Smooth muscle cell (in vitro differentiated cells): Measurements from ENCODE around the gene STOM. TPM values are rescaled to one million over a fixed set of nuclear protein-coding genes. Genes with fewer than 3 reads are reported as not detected.

Experiments used
- DNase-seq: peaks from one replicate; lab custom pipeline; 2025; ENCODE audit not compliant: unreplicated experiment; lab: John Stamatoyannopoulos, UW
- H2AFZ ChIP-seq: fragments of 200-600 bp; sonication (generic); 2 replicates; pipeline ENCODE4 v1.6.0; 2016; ENCODE audit warnings: antibody characterized with exemption, low read depth, mild to moderate bottlenecking
- H3F3A ChIP-seq: fragments of 200-600 bp; sonication (generic); 2 replicates; pipeline ENCODE4 v1.6.0; 2017; ENCODE audit warnings: antibody characterized with exemption, low read depth
- H3K27ac ChIP-seq: fragments of 200-600 bp; sonication (generic); 2 replicates; pipeline ENCODE4 v1.5.1; 2016; ENCODE audit warnings: low read depth, mild to moderate bottlenecking
- H3K27me3 ChIP-seq: fragments of 200-600 bp; sonication (generic); 2 replicates; pipeline ENCODE4 v1.6.1; 2016; ENCODE audit warnings: low read depth, mild to moderate bottlenecking
- H3K36me3 ChIP-seq: fragments of 200-600 bp; sonication (generic); 2 replicates; pipeline ENCODE4 v1.5.1; 2016; ENCODE audit warnings: low read depth
- H3K4me1 ChIP-seq: fragments of 200-600 bp; sonication (generic); 2 replicates; pipeline ENCODE4 v1.5.1; 2016; ENCODE audit warnings: low read depth
- H3K4me2 ChIP-seq: fragments of 200-600 bp; sonication (generic); 2 replicates; pipeline ENCODE4 v1.6.0; 2016; ENCODE audit warnings: mild to moderate bottlenecking
- H3K4me3 ChIP-seq: fragments of 200-600 bp; sonication (generic); 2 replicates; pipeline ENCODE4 v1.5.1; 2016; ENCODE audit warnings: mild to moderate bottlenecking
- H3K79me2 ChIP-seq: fragments of 200-600 bp; sonication (generic); 2 replicates; pipeline ENCODE4 v1.6.0; 2016; ENCODE audit warnings: low read depth, mild to moderate bottlenecking
- H3K9ac ChIP-seq: fragments of 200-600 bp; sonication (generic); 2 replicates; pipeline ENCODE4 v1.6.0; 2016; ENCODE audit warnings: low read depth
- H3K9me3 ChIP-seq: fragments of 200-600 bp; sonication (generic); replicated peaks from 2 replicates; pipeline ENCODE4 v1.5.1; 2016; ENCODE audit warnings: low read depth
- H4K20me1 ChIP-seq: fragments of 200-600 bp; sonication (generic); 2 replicates; pipeline ENCODE4 v1.6.0; 2016; ENCODE audit warnings: low read depth
- CTCF ChIP-seq: fragments of 200-600 bp; sonication (generic); IDR thresholded peaks from 2 replicates; pipeline ENCODE4 v1.5.1; 2017; ENCODE audit warnings: borderline replicate concordance, mild to moderate bottlenecking, antibody characterized with exemption; ENCODE audit not compliant: insufficient read depth, poor library complexity, severe bottlenecking
- WGBS: methylation state at CpG from one replicate; pipeline ENCODE4 v1.1.7; 2016; ENCODE audit warnings: low lambda C conversion rate; 5-methylcytosine and 5-hydroxymethylcytosine counted together
- polyA plus RNA-seq: library from polyadenylated mRNA; unstranded; fragments of >200 nt; fragmentation: Nextera tagmentation; extraction: Ambion mirVana; gene quantifications from 2 replicates; pipeline ENCODE4 v1.2.1, GENCODE V29; 2016
- total RNA-seq: library from RNA; depleted of rRNA; stranded (reverse); fragments of >200 nt; gene quantifications from 2 replicates; pipeline ENCODE4 v1.2.3, GENCODE V29; 2014

The STOM gene
- total and polyA plus RNA-seq, 2 experiments from 2014 or later: 105 to 187 TPM

GRCh38 chr9:121386442-121387175 is 16.6 kb upstream of the STOM start:
- H3K79me2 ChIP-seq: no peaks in the 10 kb centered on the region
- DNase-seq: no peak
- H3K9me3 ChIP-seq: no peaks in the 10 kb centered on the region
- 48% methylated on average over 2 of the region's 2 CpGs for WGBS
- H3F3A ChIP-seq: no peaks in the 10 kb centered on the region
- H3K36me3 ChIP-seq: no peaks in the 10 kb centered on the region
- H3K4me2 ChIP-seq: no peak overlapping the region
- H3K27me3 ChIP-seq: no peaks in the 10 kb centered on the region
- H3K27ac ChIP-seq: no peak overlapping the region
- H4K20me1 ChIP-seq: no peaks in the 10 kb centered on the region
- no peak overlapping the region for H2AFZ ChIP-seq
- no peak overlapping the region for H3K9ac ChIP-seq
- no peaks in the 10 kb centered on the region for H3K4me1 ChIP-seq
- H3K4me3 ChIP-seq: no peak overlapping the region
- TF ChIP-seq CTCF: no peak

DNA sequence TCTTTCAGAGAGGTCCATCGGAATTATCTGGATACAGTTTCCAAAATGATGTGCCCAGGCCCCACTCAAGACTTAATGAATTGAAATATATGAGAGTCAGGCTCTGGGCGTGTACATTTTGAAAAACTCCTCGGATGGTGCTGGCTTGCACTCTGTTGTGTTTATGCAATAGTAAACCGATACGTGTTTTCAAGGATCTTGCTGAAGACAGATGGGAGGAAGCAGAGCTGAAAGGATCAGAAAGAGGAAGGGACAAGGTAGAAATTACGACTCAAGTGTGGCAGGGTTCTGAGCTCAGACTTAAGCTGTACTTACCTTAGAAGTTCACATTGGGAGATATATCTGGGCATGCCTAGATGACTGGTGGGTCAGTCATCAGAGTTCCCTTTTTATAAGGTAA is 13.7 kb upstream of the STOM start:
- 91% methylated on average over 6 of the region's 6 CpGs for WGBS
- Histone ChIP-seq H3K36me3 (no peaks in the 10 kb centered on the region), H3K9me3 (no peaks in the 10 kb centered on the region), H3K4me2 (no peak overlapping the region), H2AFZ (no peak overlapping the region), H3K4me1 (no peaks in the 10 kb centered on the region), H3K27ac (no peak overlapping the region), H4K20me1 (no peaks in the 10 kb centered on the region), H3K9ac (no peak overlapping the region), H3F3A (no peaks in the 10 kb centered on the region), H3K27me3 (no peaks in the 10 kb centered on the region), H3K79me2 (no peaks in the 10 kb centered on the region), H3K4me3 (no peak overlapping the region)
- no peak for TF ChIP-seq CTCF
- no peak for DNase-seq

- no peaks in the 10 kb centered on the region for H3F3A ChIP-seq
- no peak for TF ChIP-seq CTCF
Measured at GRCh38 chr9:121380846-121381245, 10.8 kb upstream of the STOM start.

More at GRCh38 chr9:121380846-121381245, 10.8 kb upstream of the STOM start:
- no peak overlapping the region for H2AFZ ChIP-seq
- no peak for DNase-seq
- no peaks in the 10 kb centered on the region for H4K20me1 ChIP-seq
- H3K79me2 ChIP-seq: no peaks in the 10 kb centered on the region
- H3K9ac ChIP-seq: no peak overlapping the region
- H3K4me3 ChIP-seq: no peak overlapping the region
- H3K36me3 ChIP-seq: no peaks in the 10 kb centered on the region
- H3K27me3 ChIP-seq: no peaks in the 10 kb centered on the region
- no peak overlapping the region for H3K4me2 ChIP-seq
- H3K4me1 ChIP-seq: no peaks in the 10 kb centered on the region
- H3K9me3 ChIP-seq: no peaks in the 10 kb centered on the region
- H3K27ac ChIP-seq: no peak overlapping the region
